Neural crest cell (in vitro differentiated cells): ENCODE measurements around the gene SLC35B2. TPM values are rescaled to one million over a fixed set of nuclear protein-coding genes. Genes with fewer than 3 reads are reported as not detected.

Experiments used
- DNase-seq: peaks from one replicate; pipeline ENCODE4 v3.0.0; 2021; ENCODE audit warnings: low read depth, mixed read lengths, low spot score
- H3K27ac Mint-ChIP-seq: one replicate; pipeline ENCODE4 v1.8.0; 2021; ENCODE audit warnings: mild to moderate bottlenecking, mixed read lengths; ENCODE audit not compliant: unreplicated experiment
- H3K27me3 Mint-ChIP-seq: 2 replicates; pipeline ENCODE4 v1.8.0; 2021; ENCODE audit warnings: low read depth, mild to moderate bottlenecking, mixed read lengths
- H3K36me3 Mint-ChIP-seq: 2 replicates; pipeline ENCODE4 v1.8.0; 2021; ENCODE audit warnings: low read depth, mild to moderate bottlenecking, mixed read lengths
- H3K4me1 Mint-ChIP-seq: 2 replicates; pipeline ENCODE4 v1.8.0; 2021; ENCODE audit warnings: mixed read lengths
- H3K4me3 Mint-ChIP-seq: one replicate; pipeline ENCODE4 v1.8.0; 2021; ENCODE audit warnings: mild to moderate bottlenecking, mixed read lengths
- H3K9me3 Mint-ChIP-seq: 2 replicates; pipeline ENCODE4 v1.8.0; 2021; ENCODE audit warnings: mixed read lengths
- CTCF ChIP-seq: fragments of 200-600 bp; sonication (generic); conservative IDR thresholded peaks from 2 replicates; pipeline ENCODE4 v1.5.0; 2021; ENCODE audit warnings: antibody characterized with exemption, mild to moderate bottlenecking
- long read RNA-seq: library from polyadenylated mRNA; unstranded; transcript quantifications from one replicate; pipeline ENCODE4 v2.0.0, GENCODE V29; 2020
- total RNA-seq: library from RNA; stranded (reverse); gene quantifications from 2 replicates; pipeline ENCODE4 v1.2.1, GENCODE V29; 2021

The SLC35B2 gene
- total RNA-seq: 70.5 and 77.7 TPM in 2 replicates
- long read RNA-seq, transcript SLC35B2-202 (4 exons, 2,043 nt): major isoform, 30 of 46 reads
- long read RNA-seq, transcript SLC35B2-207 (4 exons, 2,063 nt): minor isoform, 6 of 46 reads
- long read RNA-seq, partial matches to known transcripts: 6 of 46 reads
- long read RNA-seq, other reads (novel, unspliced or antisense): 1 of 46 reads

- peak; percentile 88 for TF ChIP-seq CTCF
- peak within 1 kb of the TSS; percentile 93 for H3K4me3 Mint-ChIP-seq
- H3K36me3 Mint-ChIP-seq: peaks cover 26% of the 10 kb centered on the region
- DNase-seq: peak; percentile 72
- H3K27ac Mint-ChIP-seq: peak within 1 kb of the TSS; percentile 97
- H3K27me3 Mint-ChIP-seq: peaks cover 30% of the 10 kb centered on the region
- no peaks in the 10 kb centered on the region for H3K9me3 Mint-ChIP-seq
- H3K4me1 Mint-ChIP-seq: peaks cover 50% of the 10 kb centered on the region
These were observed at the start of gene SLC35B2 for GRCh38 chr6:44257025-44257752. SLC35B2 (minus strand) TSS chr6:44257528; CDS start chr6:44257410, 118 bp downstream.

GRCh38 chr6:44306710-44307109 lies 49.4 kb upstream of the SLC35B2 start:
- H3K9me3 Mint-ChIP-seq: no peaks in the 10 kb centered on the region
- H3K36me3 Mint-ChIP-seq: peaks cover 16% of the 10 kb centered on the region
- H3K27me3 Mint-ChIP-seq: no peaks in the 10 kb centered on the region
- DNase-seq: no peak
- no peak overlapping the region for H3K27ac Mint-ChIP-seq
- H3K4me3 Mint-ChIP-seq: no peak overlapping the region
- TF ChIP-seq CTCF: no peak
- peaks cover 3% of the 10 kb centered on the region for H3K4me1 Mint-ChIP-seq

- TF ChIP-seq CTCF: no peak
- no peaks in the 10 kb centered on the region for H3K27me3 Mint-ChIP-seq
- H3K36me3 Mint-ChIP-seq: peaks cover 21% of the 10 kb centered on the region
- H3K4me1 Mint-ChIP-seq: no peaks in the 10 kb centered on the region
- H3K4me3 Mint-ChIP-seq: no peak overlapping the region
- H3K9me3 Mint-ChIP-seq: no peaks in the 10 kb centered on the region
- no peak for DNase-seq
- peak overlapping the region; percentile 75 for H3K27ac Mint-ChIP-seq
These were observed 47.9 kb upstream of the SLC35B2 start for GRCh38 chr6:44305200-44305725.

- Mint-ChIP-seq H3K4me3 (peak overlapping the region; percentile 61), H3K27me3 (no peaks in the 10 kb centered on the region), H3K4me1 (no peaks in the 10 kb centered on the region), H3K27ac (no peak overlapping the region), H3K36me3 (peaks cover 17% of the 10 kb centered on the region), H3K9me3 (no peaks in the 10 kb centered on the region)
- peak; percentile 77 for TF ChIP-seq CTCF
- peak; percentile 48 for DNase-seq
These were observed 47.2 kb upstream of the SLC35B2 start for GRCh38 chr6:44304282-44305199.

- Mint-ChIP-seq H3K9me3 (no peaks in the 10 kb centered on the region), H3K27ac (no peak overlapping the region), H3K36me3 (peaks cover 16% of the 10 kb centered on the region), H3K4me1 (peaks cover 3% of the 10 kb centered on the region), H3K4me3 (no peak overlapping the region), H3K27me3 (peaks cover 7% of the 10 kb centered on the region)
- DNase-seq: no peak
- no peak for TF ChIP-seq CTCF
These were observed 46.5 kb upstream of the SLC35B2 start for GRCh38 chr6:44303842-44304241.
